Measurements from ENCODE around the gene RAP1GAP. TPM values are rescaled to one million over a fixed set of nuclear protein-coding genes. Genes with fewer than 3 reads are reported as not detected.

Gene RAP1GAP
- polyA plus RNA-seq, 1 donor from 2014 or later = 9.8 TPM

DNA sequence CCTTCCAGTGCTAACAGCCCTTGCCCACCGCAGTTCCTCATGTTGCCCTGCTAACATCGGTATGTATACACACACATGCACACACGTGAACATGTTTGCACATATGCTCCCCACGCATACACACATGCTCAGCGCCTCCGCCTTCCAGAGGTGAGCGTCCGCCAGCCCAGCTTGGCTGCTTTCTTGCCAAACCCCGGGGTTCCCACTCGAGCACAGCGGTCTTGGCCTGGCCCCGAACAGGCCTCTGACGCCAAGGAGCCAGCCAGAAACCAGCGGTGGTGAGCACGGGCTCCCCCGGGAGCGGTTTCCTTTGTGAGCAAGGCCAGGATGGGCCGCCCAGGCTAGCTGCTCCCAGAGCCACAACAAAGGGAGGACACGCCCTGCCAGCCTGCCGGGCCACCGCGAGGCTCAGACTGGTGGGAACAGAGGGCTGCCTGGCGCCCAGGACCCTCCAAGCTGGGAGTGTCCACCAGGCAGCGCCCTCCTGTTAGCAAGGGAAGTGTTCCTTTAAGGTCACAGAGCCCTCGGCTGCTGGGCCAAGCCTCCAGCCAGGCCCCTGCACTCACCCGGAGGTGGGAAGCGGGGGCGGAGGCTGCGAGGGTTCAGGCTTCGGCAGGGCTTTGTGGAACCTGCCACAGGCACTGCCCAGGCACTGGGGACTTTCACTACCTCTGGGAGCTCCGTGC lies 94.5 kb downstream of the RAP1GAP start:
- Histone ChIP-seq H3K9ac (ENCODE audit: low read length) (peak overlapping the region; percentile 38), H3F3A (ENCODE audit: insufficient read depth, low read length, poor library complexity, severe bottlenecking) (no peaks in the 10 kb centered on the region), H3K4me3 (ENCODE audit: low read length) (no peak overlapping the region), H3K9me3 (ENCODE audit: low read length) (no peaks in the 10 kb centered on the region), H2AFZ (ENCODE audit: low read depth, low read length) (peak overlapping the region; percentile 51), H3K4me2 (ENCODE audit: low read length) (no peak overlapping the region), H3K27ac (ENCODE audit: low read length) (peak overlapping the region; percentile 3), H3K27me3 (ENCODE audit: insufficient read depth, low read depth, low read length) (no peaks in the 10 kb centered on the region), H4K20me1 (ENCODE audit: insufficient read depth) (no peaks in the 10 kb centered on the region), H3K79me2 (replicated peaks; ENCODE audit: insufficient read depth, low read length) (no peaks in the 10 kb centered on the region), H3K9me2 (ENCODE audit: insufficient read depth, low read length) (no peaks in the 10 kb centered on the region), H3K36me3 (ENCODE audit: insufficient read depth, low read length) (no peaks in the 10 kb centered on the region)
- TF ChIP-seq POLR2AphosphoS5 (IDR thresholded peaks at IDR 0.05) (peak; percentile 30), EZH2 (IDR thresholded peaks at IDR 0.05; ENCODE audit: borderline replicate concordance, insufficient read depth, low read length, poor library complexity, severe bottlenecking) (no peak)

DNA sequence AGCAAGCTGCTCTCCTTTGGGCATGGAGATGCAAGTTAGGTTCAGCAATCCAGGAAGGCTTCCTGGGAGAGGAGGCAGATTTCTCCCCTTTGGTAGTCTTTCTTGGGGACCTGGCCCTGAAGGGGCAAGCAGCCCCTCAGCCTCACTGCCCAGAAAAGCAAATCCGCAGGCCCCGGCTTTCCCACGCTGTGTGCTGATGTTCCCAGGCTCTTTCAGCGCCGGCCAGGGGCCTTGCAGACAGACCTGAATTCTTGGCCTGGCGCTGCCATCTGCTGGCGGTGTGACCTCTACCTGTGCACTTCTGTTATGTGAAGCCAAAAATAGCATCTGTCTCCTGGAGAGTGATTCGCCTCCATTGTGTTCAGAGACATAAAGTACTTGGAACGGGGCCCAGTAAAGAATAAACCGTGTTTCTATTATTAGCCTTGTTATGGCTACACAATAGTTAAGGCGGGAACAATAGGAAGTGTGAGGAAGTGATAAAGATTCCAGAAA lies 95.1 kb downstream of the RAP1GAP start:
- Histone ChIP-seq H3K27me3 (ENCODE audit: insufficient read depth, low read depth, low read length) (no peaks in the 10 kb centered on the region), H2AFZ (ENCODE audit: low read depth, low read length) (peak overlapping the region; percentile 51), H3K79me2 (replicated peaks; ENCODE audit: insufficient read depth, low read length) (no peaks in the 10 kb centered on the region), H3K9ac (ENCODE audit: low read length) (no peak overlapping the region), H3F3A (ENCODE audit: insufficient read depth, low read length, poor library complexity, severe bottlenecking) (no peaks in the 10 kb centered on the region), H4K20me1 (ENCODE audit: insufficient read depth) (no peaks in the 10 kb centered on the region), H3K27ac (ENCODE audit: low read length) (no peak overlapping the region), H3K9me2 (ENCODE audit: insufficient read depth, low read length) (no peaks in the 10 kb centered on the region), H3K9me3 (ENCODE audit: low read length) (no peaks in the 10 kb centered on the region), H3K36me3 (ENCODE audit: insufficient read depth, low read length) (no peaks in the 10 kb centered on the region), H3K4me3 (ENCODE audit: low read length) (no peak overlapping the region), H3K4me2 (ENCODE audit: low read length) (no peak overlapping the region)
- TF ChIP-seq MXI1 (conservative IDR thresholded peaks at IDR 0.05; ENCODE audit: poor library complexity, severe bottlenecking) (no peak), TAF1 (IDR thresholded peaks at IDR 0.05; ENCODE audit: low read depth) (no peak), SMC3 (conservative IDR thresholded peaks at IDR 0.05; ENCODE audit: poor library complexity) (peak; percentile 81), EP300 (conservative IDR thresholded peaks at IDR 0.05; ENCODE audit: poor library complexity, severe bottlenecking) (no peak), RAD21 (conservative IDR thresholded peaks at IDR 0.05) (peak; percentile 81), POLR2AphosphoS5 (IDR thresholded peaks at IDR 0.05) (no peak), EZH2 (IDR thresholded peaks at IDR 0.05; ENCODE audit: borderline replicate concordance, insufficient read depth, low read length, poor library complexity, severe bottlenecking) (no peak), CTCF (IDR thresholded peaks at IDR 0.05; ENCODE audit: poor library complexity, severe bottlenecking) (peak; percentile 80)
- TF ChIP-seq, protein P1, sequence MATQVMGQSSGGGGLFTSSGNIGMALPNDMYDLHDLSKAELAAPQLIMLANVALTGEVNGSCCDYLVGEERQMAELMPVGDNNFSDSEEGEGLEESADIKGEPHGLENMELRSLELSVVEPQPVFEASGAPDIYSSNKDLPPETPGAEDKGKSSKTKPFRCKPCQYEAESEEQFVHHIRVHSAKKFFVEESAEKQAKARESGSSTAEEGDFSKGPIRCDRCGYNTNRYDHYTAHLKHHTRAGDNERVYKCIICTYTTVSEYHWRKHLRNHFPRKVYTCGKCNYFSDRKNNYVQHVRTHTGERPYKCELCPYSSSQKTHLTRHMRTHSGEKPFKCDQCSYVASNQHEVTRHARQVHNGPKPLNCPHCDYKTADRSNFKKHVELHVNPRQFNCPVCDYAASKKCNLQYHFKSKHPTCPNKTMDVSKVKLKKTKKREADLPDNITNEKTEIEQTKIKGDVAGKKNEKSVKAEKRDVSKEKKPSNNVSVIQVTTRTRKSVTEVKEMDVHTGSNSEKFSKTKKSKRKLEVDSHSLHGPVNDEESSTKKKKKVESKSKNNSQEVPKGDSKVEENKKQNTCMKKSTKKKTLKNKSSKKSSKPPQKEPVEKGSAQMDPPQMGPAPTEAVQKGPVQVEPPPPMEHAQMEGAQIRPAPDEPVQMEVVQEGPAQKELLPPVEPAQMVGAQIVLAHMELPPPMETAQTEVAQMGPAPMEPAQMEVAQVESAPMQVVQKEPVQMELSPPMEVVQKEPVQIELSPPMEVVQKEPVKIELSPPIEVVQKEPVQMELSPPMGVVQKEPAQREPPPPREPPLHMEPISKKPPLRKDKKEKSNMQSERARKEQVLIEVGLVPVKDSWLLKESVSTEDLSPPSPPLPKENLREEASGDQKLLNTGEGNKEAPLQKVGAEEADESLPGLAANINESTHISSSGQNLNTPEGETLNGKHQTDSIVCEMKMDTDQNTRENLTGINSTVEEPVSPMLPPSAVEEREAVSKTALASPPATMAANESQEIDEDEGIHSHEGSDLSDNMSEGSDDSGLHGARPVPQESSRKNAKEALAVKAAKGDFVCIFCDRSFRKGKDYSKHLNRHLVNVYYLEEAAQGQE (IDR thresholded peaks at IDR 0.05; ENCODE audit: borderline replicate concordance) = no peak

Data from neural cell (in vitro differentiated cells).